Measurements from ENCODE around the gene GTF2IRD2.
A peak's percentile ranks its signal among the peaks of the same experiment; 100 is the strongest.
"Not testable (repeated sequence)": the region's sequence is repeated elsewhere in the genome, so short reads cannot be mapped to it uniquely, and the experiment has no call there.

Gene GTF2IRD2

GRCh38 chr7:74850833-74851721 is at the start of gene GTF2IRD2:
Gene GTF2IRD2, minus strand, starts transcription at chr7:74851605. Its CDS starts 15,227 bp downstream, at chr7:74836378.
- not testable (repeated sequence) for DNase-seq

GRCh38 chr7:74890158-74891123 is 39.0 kb upstream of the GTF2IRD2 start:
- peak; percentile 81 for DNase-seq

GRCh38 chr7:74889518-74890129 is 38.2 kb upstream of the GTF2IRD2 start:
- not testable (repeated sequence) for DNase-seq

GRCh38 chr7:74885295-74885694 is 33.9 kb upstream of the GTF2IRD2 start:
- not testable (repeated sequence) for DNase-seq

- not testable (repeated sequence) for DNase-seq
Measured at GRCh38 chr7:74882110-74882509, 30.7 kb upstream of the GTF2IRD2 start.

GRCh38 chr7:74874748-74875512 is 23.5 kb upstream of the GTF2IRD2 start:
- peak; percentile 63 for DNase-seq

GRCh38 chr7:74874104-74874747 is 22.8 kb upstream of the GTF2IRD2 start:
- DNase-seq, result not testable (repeated sequence)

GRCh38 chr7:74872542-74872941 is 21.1 kb upstream of the GTF2IRD2 start:
- not testable (repeated sequence) for DNase-seq

GRCh38 chr7:74865777-74866176 is 14.4 kb upstream of the GTF2IRD2 start:
- DNase-seq, result not testable (repeated sequence)

- not testable (repeated sequence) for DNase-seq
Measured at GRCh38 chr7:74849853-74850252, 1.6 kb downstream of the GTF2IRD2 start.

- not testable (repeated sequence) for DNase-seq
Measured at GRCh38 chr7:74830411-74830810, 21.0 kb downstream of the GTF2IRD2 start.

GRCh38 chr7:74829959-74830358 is 21.4 kb downstream of the GTF2IRD2 start:
- not testable (repeated sequence) for DNase-seq

- not testable (repeated sequence) for DNase-seq
Measured at GRCh38 chr7:74821259-74821658, 30.1 kb downstream of the GTF2IRD2 start.

- not testable (repeated sequence) for DNase-seq
Measured at GRCh38 chr7:74820146-74820805, 31.1 kb downstream of the GTF2IRD2 start.

- DNase-seq, result not testable (repeated sequence)
Measured at GRCh38 chr7:74815882-74816281, 35.5 kb downstream of the GTF2IRD2 start.

- not testable (repeated sequence) for DNase-seq
Measured at GRCh38 chr7:74798644-74799043, 52.8 kb downstream of the GTF2IRD2 start.

GRCh38 chr7:74797848-74798622 is 53.4 kb downstream of the GTF2IRD2 start:
- DNase-seq, result not testable (repeated sequence)

GRCh38 chr7:74789200-74789736 is 62.1 kb downstream of the GTF2IRD2 start:
- not testable (repeated sequence) for DNase-seq

- peak; percentile 95 for DNase-seq
Measured at GRCh38 chr7:74788369-74789150, 62.8 kb downstream of the GTF2IRD2 start.
